Activated naive CD8-positive, alpha-beta T cell (primary cell): ENCODE results near the gene LTBP2.

Experiments
- H3K27ac Mint-ChIP-seq: one replicate; pipeline ENCODE4 v1.8.0; 2021; ENCODE audit warnings: mixed read lengths
- H3K27me3 Mint-ChIP-seq: one replicate; pipeline ENCODE4 v1.8.0; 2021; ENCODE audit warnings: mixed read lengths
- H3K36me3 Mint-ChIP-seq: one replicate; pipeline ENCODE4 v1.8.0; 2021; ENCODE audit warnings: mixed read lengths
- H3K4me1 Mint-ChIP-seq: one replicate; pipeline ENCODE4 v1.8.0; 2021; ENCODE audit warnings: low read depth, mixed read lengths
- H3K4me3 Mint-ChIP-seq: one replicate; pipeline ENCODE4 v1.8.0; 2021; ENCODE audit warnings: mild to moderate bottlenecking, mixed read lengths
- H3K9me3 Mint-ChIP-seq: one replicate; pipeline ENCODE4 v1.8.0; 2021; ENCODE audit warnings: low read depth, mixed read lengths

LTBP2 gene

GRCh38 chr14:74610199-74610865 lies 1.7 kb downstream of the LTBP2 start:
- H3K4me3 Mint-ChIP-seq = peak overlapping the region; percentile 67
- no peaks in the 10 kb centered on the region for H3K27me3 Mint-ChIP-seq

DNA sequence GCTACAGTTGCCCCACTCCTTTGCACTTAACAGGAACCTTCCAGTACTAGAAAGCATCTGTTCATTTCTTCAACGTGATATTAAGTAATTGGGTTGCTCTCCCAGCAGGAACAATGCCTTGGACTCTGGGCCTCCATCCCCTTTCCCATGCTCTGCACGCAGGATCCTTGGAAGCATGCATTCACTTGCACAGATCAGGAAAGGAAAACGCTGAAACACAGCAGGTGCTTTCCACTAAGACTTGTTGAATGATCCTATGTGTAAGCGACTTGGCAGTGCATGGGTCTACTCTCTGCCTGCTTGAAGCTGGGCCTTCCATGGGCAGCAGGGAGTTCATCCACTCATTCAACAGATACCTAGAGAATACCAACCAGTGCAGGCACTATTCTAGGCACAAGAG lies 2.3 kb downstream of the LTBP2 start:
- Mint-ChIP-seq H3K4me1 (peaks cover 24% of the 10 kb centered on the region), H3K4me3 (peak overlapping the region; percentile 15), H3K27ac (no peak overlapping the region), H3K9me3 (no peaks in the 10 kb centered on the region), H3K27me3 (no peaks in the 10 kb centered on the region), H3K36me3 (no peaks in the 10 kb centered on the region)

More at GRCh38 chr14:74610199-74610865, 1.7 kb downstream of the LTBP2 start:
- H3K36me3 Mint-ChIP-seq = no peaks in the 10 kb centered on the region
- no peak overlapping the region for H3K27ac Mint-ChIP-seq
- H3K9me3 Mint-ChIP-seq = no peaks in the 10 kb centered on the region
- peaks cover 28% of the 10 kb centered on the region for H3K4me1 Mint-ChIP-seq

GRCh38 chr14:74608959-74609611 lies 3.0 kb downstream of the LTBP2 start:
- Mint-ChIP-seq H3K27me3 (no peaks in the 10 kb centered on the region), H3K27ac (no peak overlapping the region), H3K4me3 (peak overlapping the region; percentile 30), H3K9me3 (no peaks in the 10 kb centered on the region), H3K36me3 (no peaks in the 10 kb centered on the region), H3K4me1 (peaks cover 20% of the 10 kb centered on the region)

- Mint-ChIP-seq H3K27ac (no peak overlapping the region), H3K36me3 (no peaks in the 10 kb centered on the region), H3K4me3 (no peak overlapping the region), H3K27me3 (no peaks in the 10 kb centered on the region), H3K4me1 (peaks cover 15% of the 10 kb centered on the region), H3K9me3 (no peaks in the 10 kb centered on the region)
These were observed 5.3 kb downstream of the LTBP2 start for GRCh38 chr14:74606727-74607126.

GRCh38 chr14:74605531-74606223 lies 6.4 kb downstream of the LTBP2 start:
- H3K9me3 Mint-ChIP-seq = no peaks in the 10 kb centered on the region
- H3K4me3 Mint-ChIP-seq = no peak overlapping the region
- no peak overlapping the region for H3K27ac Mint-ChIP-seq
- H3K4me1 Mint-ChIP-seq = peaks cover 14% of the 10 kb centered on the region
- H3K36me3 Mint-ChIP-seq = no peaks in the 10 kb centered on the region
- no peaks in the 10 kb centered on the region for H3K27me3 Mint-ChIP-seq

GRCh38 chr14:74604911-74605310 lies 7.1 kb downstream of the LTBP2 start:
- H3K36me3 Mint-ChIP-seq = no peaks in the 10 kb centered on the region
- no peaks in the 10 kb centered on the region for H3K9me3 Mint-ChIP-seq
- no peaks in the 10 kb centered on the region for H3K27me3 Mint-ChIP-seq
- no peak overlapping the region for H3K27ac Mint-ChIP-seq
- no peak overlapping the region for H3K4me3 Mint-ChIP-seq
- H3K4me1 Mint-ChIP-seq = peaks cover 11% of the 10 kb centered on the region

DNA sequence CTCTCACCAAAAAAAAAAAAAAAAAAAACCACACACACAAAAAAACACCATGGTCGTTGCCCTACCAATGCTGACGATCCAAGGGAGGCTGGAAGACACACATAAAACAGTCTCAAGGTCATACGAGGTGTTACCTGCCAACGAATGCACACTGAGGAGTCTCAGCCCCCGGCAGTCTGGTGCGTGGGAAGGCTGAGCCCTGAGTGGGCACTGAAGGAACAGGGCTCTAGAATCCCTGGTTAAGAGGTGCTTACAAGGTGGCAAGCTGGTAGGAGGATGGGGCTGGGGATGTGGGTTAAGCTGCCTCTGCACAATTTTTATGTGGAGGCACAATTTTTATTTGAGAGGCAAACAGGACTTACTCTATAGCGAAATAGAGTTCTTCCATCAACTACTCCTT lies 7.9 kb downstream of the LTBP2 start:
- H3K27ac Mint-ChIP-seq = no peak overlapping the region
- H3K9me3 Mint-ChIP-seq = no peaks in the 10 kb centered on the region
- peaks cover 4% of the 10 kb centered on the region for H3K4me1 Mint-ChIP-seq
- no peaks in the 10 kb centered on the region for H3K36me3 Mint-ChIP-seq
- H3K4me3 Mint-ChIP-seq = no peak overlapping the region
- no peaks in the 10 kb centered on the region for H3K27me3 Mint-ChIP-seq

DNA sequence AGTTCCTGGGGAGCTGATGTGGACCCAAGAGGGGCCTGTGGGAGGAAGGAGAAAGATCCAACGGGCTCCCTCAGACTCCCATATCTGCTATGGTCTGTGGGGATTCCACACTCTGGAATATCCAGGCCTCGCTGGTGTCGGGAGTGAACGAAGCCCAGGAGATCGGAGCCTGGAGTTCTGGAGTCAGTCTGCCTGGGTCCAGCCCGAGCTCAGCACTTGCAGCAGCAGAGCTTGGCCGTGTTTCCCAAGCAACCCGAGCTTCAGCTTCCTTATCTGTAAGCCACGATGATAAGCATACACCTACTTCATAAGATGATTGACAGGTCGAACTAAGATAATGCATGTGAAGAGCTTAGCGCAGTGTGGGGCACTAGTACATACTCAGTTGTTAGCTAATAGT lies 10.1 kb downstream of the LTBP2 start:
- Mint-ChIP-seq H3K4me1 (no peaks in the 10 kb centered on the region), H3K27ac (no peak overlapping the region), H3K36me3 (no peaks in the 10 kb centered on the region), H3K4me3 (no peak overlapping the region), H3K27me3 (no peaks in the 10 kb centered on the region), H3K9me3 (no peaks in the 10 kb centered on the region)

DNA sequence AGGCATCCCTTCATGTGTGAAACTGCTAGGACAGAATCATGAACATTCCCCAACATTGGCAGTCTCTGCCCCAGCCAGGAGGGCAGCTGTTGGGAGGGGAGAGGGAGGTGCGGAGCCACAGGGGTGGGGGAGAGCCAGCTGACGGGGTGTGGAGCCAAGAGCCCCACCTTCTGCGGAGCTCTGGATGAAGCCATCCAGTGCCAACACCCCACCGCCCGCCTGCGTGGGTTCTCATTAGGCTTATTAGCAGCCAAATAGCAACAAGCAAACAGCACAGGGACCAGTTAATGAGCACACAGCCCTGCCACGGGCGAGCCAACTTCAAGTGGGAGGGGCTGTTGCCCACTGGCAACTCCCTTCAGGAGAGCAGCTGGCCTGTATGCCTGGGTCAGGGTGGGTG lies 12.1 kb downstream of the LTBP2 start:
- Mint-ChIP-seq H3K27me3 (no peaks in the 10 kb centered on the region), H3K4me1 (no peaks in the 10 kb centered on the region), H3K36me3 (no peaks in the 10 kb centered on the region), H3K4me3 (no peak overlapping the region), H3K27ac (no peak overlapping the region), H3K9me3 (no peaks in the 10 kb centered on the region)

- Mint-ChIP-seq H3K4me1 (no peaks in the 10 kb centered on the region), H3K36me3 (no peaks in the 10 kb centered on the region), H3K27me3 (no peaks in the 10 kb centered on the region), H3K9me3 (no peaks in the 10 kb centered on the region), H3K4me3 (no peak overlapping the region), H3K27ac (no peak overlapping the region)
These were observed 12.7 kb downstream of the LTBP2 start for GRCh38 chr14:74599321-74599761.

GRCh38 chr14:74596741-74597450 lies 15.1 kb downstream of the LTBP2 start:
- no peak overlapping the region for H3K27ac Mint-ChIP-seq
- no peaks in the 10 kb centered on the region for H3K27me3 Mint-ChIP-seq
- H3K4me1 Mint-ChIP-seq = no peaks in the 10 kb centered on the region
- H3K9me3 Mint-ChIP-seq = no peaks in the 10 kb centered on the region
- no peak overlapping the region for H3K4me3 Mint-ChIP-seq
- H3K36me3 Mint-ChIP-seq = no peaks in the 10 kb centered on the region

DNA sequence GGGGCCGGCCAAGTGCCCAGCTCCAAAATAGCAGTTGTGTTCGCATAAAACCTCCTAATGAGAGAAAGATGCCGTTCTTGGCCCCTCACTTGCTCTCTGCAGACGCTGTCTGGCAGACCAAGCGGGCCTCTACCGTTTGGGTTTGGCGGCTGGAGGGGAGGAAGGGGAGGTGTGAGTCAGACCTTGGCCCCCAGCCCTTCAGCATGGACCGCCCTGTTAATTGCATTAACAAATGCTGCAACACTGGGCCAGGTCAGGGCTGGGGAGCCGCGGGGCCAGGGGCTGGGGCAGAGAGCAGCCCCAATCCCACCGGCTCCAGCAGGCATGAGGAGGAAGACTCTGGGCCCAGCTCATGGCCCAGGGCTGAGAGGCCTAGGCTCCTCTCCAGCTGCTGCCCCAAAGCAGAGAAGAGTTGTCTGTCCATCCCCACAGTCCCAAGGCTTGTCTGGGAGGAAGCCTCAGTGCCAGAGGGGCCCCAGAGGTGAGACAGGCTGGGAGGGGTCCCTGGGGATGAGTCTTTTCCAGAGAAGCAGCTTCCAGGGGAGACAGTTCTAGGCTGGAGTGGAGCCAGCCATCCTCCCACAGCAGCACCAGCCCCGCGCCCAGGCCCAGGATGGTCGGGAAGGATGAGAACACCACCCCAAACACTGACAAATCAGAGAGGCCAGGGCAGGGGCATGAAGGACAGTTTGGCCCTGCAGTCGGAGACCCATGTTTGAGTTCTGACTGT lies 16.9 kb downstream of the LTBP2 start:
- Mint-ChIP-seq H3K36me3 (no peaks in the 10 kb centered on the region), H3K27ac (no peak overlapping the region), H3K27me3 (no peaks in the 10 kb centered on the region), H3K4me1 (no peaks in the 10 kb centered on the region), H3K9me3 (no peaks in the 10 kb centered on the region), H3K4me3 (no peak overlapping the region)

- H3K4me1 Mint-ChIP-seq = no peaks in the 10 kb centered on the region
- H3K27ac Mint-ChIP-seq = no peak overlapping the region
- no peak overlapping the region for H3K4me3 Mint-ChIP-seq
- H3K9me3 Mint-ChIP-seq = no peaks in the 10 kb centered on the region
- H3K36me3 Mint-ChIP-seq = no peaks in the 10 kb centered on the region
- no peaks in the 10 kb centered on the region for H3K27me3 Mint-ChIP-seq
These were observed 17.4 kb downstream of the LTBP2 start for GRCh38 chr14:74594606-74595005.

DNA sequence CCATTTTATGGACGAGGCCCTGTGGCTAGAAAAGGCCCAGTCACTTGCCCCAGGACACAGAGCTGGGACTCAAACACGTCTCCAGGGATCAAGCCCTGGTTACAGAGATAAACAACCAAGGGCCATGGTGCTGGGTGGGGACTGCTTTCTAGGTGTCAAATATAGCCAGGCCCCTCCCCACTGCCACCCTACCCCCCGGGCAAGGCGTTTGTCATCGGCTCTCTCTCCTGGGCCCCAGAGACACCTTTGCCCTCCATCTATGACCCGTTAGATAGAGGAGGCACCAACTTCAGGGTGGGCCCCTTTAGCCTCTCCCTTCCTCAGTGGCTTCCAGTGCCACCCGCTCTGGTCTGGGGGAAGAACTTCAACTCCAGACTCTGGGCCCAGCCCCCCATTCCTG lies 18.0 kb downstream of the LTBP2 start:
- no peaks in the 10 kb centered on the region for H3K4me1 Mint-ChIP-seq
- no peak overlapping the region for H3K4me3 Mint-ChIP-seq
- no peaks in the 10 kb centered on the region for H3K27me3 Mint-ChIP-seq
- H3K9me3 Mint-ChIP-seq = no peaks in the 10 kb centered on the region
- no peaks in the 10 kb centered on the region for H3K36me3 Mint-ChIP-seq
- H3K27ac Mint-ChIP-seq = no peak overlapping the region
